ENCODE measurements around the gene SEPTIN11.
"Not testable (repeated sequence)": the region's sequence is repeated elsewhere in the genome, so short reads cannot be mapped to it uniquely, and the experiment has no call there.

The SEPTIN11 gene

GRCh38 chr4:76952071-76952470 is 2.5 kb downstream of the SEPTIN11 start:
- no peak for DNase-seq (ENCODE audit: low spot score)

DNA sequence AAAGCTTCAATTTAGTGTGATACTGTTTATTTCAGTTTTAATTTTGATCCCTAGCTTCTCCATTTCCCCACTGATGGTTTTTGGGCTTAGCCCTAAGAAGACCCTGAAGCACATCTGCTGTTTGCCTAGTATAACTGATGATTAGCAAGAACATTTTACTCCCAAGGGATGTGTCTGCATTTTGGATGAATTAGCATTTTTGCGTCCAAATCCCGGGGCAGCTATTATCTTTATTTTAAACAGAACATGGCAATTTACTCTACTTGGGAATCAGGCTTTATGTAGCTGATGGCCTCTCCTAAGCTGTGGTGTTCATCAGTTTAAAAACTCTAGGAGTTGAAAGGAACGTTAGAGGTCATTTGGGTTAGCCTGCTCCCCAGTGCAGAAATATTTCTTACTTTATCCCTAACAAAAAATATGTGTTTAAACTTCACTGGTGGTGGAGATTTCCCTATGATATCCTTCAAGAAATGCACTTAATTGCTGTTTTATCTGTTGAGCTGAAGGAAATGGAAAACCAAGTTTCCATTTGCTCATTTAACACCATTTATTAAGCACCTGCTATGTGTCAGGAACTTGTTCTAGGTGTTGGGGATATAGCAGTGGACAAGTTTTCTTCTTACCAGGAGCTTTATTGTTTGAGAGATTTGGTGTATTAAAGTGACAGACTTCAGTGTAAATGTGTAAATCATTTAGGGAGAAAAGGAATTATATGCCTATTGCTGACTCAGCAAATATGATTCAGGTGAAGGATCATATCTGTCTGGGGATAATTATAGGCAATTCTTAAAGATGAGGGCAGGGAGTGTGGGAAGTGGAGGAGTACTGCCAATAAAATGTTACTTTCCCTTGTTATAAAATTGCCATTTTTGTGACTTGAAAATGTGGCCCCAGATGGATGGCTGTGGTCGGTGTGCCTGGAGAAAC is 3.4 kb downstream of the SEPTIN11 start:
- DNase-seq (ENCODE audit: low spot score) = no peak

DNA sequence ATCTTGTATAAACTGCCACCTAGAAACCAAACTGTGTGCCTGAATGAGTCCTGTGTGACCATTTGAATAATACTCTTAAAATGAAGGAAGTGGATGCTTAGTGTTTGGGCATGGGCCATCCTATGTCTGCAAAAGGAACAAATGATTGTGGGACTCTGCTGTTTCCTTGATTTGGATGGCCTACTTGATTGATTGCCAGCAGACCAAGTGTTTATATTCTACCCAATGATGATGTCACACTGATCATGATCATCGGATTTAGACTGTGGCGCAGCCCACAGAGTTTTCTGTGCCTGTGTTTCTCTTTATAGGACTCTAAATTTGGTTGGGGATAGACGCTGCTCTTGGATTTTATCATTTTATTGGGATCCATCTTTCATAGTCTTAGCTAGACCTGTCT is 4.4 kb downstream of the SEPTIN11 start:
- DNase-seq (ENCODE audit: low spot score) = no peak

DNA sequence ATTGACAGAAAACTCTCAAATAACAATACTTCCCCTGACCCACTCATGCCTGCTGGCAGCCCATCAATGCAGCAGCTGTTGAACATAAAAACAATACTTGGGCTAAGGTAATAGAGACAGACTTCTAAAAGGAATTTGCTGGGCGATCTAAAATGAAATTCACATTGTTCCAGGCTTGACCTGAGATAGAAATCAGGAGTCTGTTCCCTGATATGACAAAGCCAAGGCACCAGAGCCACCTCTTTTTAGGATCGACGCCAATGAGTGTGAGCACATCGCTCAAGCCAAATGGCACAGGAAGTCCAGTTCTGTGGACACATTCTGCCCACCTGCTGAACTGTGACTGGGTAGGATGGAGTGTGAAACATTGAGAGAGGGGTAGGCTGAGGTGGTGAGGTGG is 4.9 kb downstream of the SEPTIN11 start:
- DNase-seq (ENCODE audit: low spot score) = no peak

DNA sequence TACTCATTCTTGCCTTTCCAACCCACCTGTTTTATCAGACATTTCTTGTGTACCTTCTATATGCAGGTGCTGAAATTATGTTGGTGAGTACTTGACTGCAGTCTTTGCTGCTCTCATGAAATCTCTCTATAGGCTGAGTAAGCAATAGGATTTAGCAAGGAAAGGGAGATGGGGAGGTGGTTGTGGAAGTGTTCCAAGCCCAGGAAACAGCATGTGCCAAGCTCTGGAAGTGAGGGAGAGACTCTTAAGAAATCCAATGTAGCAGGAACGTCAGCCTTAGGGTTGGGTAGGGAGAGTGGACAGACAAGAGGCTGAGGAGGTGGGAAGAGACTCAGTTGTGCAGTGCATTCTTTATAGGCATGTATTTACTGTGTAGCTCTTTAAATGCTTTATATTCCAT is 5.6 kb downstream of the SEPTIN11 start:
- DNase-seq (ENCODE audit: low spot score) = peak; percentile 33

GRCh38 chr4:76957004-76957738 is 7.6 kb downstream of the SEPTIN11 start:
- no peak for DNase-seq (ENCODE audit: low spot score)

GRCh38 chr4:76958891-76959290 is 9.3 kb downstream of the SEPTIN11 start:
- no peak for DNase-seq (ENCODE audit: low spot score)

- DNase-seq (ENCODE audit: low spot score) = no peak
Measured at GRCh38 chr4:76960014-76960413, 10.5 kb downstream of the SEPTIN11 start.

GRCh38 chr4:76962406-76963130 is 13.0 kb downstream of the SEPTIN11 start:
- no peak for DNase-seq (ENCODE audit: low spot score)

DNA sequence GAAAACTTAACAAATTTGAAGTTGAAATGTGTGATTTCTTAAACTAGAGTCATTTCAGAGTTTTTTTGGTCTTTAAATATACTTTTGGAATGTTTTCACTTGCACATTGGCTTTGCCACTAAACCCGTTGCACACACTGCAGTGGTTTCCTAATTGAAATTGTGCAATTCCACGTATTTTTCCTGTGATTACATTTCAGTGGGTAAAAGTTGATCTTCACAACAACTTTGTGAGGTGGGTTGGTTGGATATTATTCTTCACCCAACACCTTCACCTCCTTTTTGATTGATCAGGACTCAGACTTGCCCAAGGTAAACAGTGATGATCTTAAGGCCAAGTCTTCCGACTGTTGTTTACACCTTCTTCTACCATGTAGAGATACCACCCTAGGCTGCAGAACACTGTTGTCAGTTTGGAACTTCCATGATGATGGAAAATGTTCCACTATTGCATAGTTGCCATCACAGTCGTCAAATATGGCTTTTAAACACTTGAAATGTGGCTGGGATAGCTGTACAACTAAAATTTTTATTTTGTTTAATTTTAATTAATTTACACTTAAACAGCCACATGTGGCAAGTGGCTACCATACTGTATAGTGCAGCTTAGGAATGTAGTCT is 13.7 kb downstream of the SEPTIN11 start:
- DNase-seq (ENCODE audit: low spot score) = no peak

DNA sequence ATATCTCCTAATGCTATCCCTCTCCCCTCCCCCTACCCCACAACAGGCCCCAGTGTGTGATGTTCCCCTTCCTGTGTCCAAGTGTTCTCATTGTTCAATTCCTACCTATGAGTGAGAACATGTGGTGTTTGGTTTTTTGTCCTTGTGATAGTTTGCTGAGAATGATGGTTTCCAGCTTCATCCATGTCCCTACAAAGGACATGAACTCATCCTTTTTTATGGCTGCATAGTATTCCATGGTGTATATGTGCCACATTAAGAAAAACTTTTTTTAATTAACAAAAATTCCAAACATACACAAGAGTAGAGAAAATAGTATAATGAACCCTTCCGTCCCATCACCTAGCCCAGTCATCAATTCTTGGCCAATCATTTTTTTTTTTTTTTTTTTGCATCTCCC is 14.4 kb downstream of the SEPTIN11 start:
- DNase-seq (ENCODE audit: low spot score) = not testable (repeated sequence)

GRCh38 chr4:76964769-76965168 is 15.2 kb downstream of the SEPTIN11 start:
- DNase-seq (ENCODE audit: low spot score) = no peak

DNA sequence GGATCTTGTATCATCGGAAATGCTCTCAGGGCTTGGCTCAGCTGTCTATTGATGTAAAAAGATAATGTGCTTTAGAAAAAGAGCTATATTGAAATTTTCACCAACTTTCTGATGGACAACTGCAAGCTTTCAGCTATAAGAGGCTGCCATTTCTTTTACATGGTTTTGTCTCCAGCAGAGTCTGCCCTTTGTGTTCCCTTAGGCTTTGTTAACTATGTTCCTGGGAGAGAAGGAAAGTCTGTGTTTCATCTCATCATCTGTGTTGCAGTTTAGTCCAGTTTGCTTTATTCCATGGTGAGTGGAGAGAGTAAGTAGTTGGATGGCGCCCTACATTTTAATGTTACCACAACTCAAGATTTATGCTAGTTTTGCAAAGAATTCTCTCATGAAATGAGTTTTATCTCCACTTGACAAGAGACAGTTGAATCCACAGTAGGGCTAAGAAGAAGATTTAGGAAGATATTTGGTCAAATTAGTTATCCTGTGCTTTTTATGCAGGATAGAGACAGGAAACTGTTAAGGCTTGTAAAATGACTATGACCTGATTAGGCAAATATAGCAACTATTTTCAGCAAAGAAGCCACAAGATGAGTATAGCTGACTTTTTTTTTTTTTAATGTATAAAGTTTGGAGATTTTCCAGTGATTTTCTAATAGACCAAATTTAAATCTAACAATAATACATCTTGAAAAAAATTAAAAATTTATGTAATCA is 16.5 kb downstream of the SEPTIN11 start:
- no peak for DNase-seq (ENCODE audit: low spot score)

DNA sequence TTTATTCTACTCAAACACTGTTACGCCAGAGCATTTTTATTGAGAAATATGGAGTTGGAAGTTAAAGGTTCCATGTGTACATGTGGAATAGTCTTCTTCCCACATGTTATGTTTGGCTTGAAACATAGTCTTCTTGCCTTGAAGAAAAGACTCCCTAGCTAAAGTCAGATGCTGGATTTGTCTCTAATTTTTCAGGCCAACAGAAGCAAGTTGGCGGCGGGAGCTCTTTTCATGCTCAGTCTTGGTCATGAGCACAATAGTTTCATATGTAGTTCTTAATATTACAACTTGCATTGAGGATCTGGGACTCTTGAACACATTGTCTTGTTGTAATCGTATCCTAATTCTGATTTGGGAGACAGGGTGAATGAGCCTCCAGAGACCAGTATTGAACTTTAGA is 19.4 kb downstream of the SEPTIN11 start:
- no peak for DNase-seq (ENCODE audit: low spot score)

DNA sequence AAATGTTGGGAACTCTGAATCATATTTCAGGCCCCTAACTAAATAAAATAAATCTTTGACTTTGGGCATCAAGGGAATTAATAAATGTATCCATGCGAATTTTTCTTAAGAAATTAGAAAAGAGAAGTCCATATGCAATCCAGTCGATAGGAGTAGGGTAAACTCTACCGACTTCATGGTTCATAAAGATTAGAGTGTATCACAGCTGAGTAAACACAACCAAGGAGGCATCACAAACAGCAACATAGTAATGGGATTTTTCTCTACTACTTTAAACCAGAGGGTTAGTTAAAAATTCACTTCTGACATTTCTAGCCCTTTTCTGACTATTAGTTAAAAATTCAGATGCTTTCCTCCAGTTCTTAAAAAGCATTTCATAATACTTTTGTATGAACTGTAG is 19.9 kb downstream of the SEPTIN11 start:
- no peak for DNase-seq (ENCODE audit: low spot score)

GRCh38 chr4:76969941-76970529 is 20.5 kb downstream of the SEPTIN11 start:
- no peak for DNase-seq (ENCODE audit: low spot score)

DNA sequence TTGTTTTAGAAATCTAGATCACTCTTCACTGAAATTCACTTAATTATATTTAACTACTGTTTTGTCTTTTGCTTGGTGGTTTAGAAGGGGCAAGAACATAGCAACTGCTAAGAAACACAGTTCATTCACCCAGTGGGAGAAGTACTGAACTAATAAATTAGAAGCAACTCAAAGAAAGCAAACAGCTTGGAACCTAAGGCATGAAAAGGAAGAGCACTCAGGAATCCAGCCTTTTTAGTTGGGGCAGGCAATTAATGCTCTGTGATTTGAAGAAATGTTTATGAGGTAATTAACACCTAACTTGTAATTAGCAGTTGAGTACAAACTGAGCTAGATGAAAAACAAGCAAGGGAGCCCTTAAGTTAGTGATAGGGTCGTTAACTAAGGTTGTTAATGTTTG is 22.8 kb downstream of the SEPTIN11 start:
- DNase-seq (ENCODE audit: low spot score) = no peak

DNA sequence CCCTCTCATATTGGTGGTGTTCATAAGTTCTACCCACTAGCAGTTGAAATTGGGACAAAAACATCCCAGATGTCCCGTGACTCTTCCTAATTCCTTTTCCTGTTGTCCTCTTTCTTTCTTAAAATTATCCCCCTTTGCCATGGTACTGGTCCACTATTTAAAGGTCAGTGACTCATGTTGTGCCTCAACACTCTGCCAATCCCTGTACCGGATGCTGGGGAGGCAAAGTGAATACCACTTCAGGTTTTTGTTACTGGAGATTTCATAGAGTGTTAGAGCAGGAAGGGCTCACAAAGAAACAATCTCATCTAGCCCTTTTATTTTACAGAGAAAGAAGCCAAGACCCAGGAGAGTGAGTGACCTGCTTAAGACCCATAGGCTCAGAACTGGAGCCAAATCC is 24.6 kb downstream of the SEPTIN11 start:
- no peak for DNase-seq (ENCODE audit: low spot score)

DNA sequence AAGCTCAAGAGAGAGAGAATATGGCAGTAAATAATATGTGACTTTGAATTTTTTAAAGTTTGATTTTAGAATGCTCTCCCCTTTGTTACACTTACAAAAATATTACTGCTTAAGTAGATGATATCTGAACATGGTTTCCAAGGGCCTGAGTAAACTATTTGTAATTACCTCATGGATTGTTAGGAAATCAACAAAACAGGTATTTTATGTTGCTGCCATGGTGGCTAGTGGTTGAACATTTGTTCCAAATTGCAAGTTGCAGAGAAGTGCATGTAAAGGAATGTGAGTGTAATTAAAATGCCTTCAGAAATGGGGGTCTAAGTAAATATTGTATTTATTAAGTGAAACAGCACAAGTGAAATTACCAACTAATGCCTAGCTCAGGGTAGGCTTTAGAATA is 27.6 kb downstream of the SEPTIN11 start:
- no peak for DNase-seq (ENCODE audit: low spot score)

DNA sequence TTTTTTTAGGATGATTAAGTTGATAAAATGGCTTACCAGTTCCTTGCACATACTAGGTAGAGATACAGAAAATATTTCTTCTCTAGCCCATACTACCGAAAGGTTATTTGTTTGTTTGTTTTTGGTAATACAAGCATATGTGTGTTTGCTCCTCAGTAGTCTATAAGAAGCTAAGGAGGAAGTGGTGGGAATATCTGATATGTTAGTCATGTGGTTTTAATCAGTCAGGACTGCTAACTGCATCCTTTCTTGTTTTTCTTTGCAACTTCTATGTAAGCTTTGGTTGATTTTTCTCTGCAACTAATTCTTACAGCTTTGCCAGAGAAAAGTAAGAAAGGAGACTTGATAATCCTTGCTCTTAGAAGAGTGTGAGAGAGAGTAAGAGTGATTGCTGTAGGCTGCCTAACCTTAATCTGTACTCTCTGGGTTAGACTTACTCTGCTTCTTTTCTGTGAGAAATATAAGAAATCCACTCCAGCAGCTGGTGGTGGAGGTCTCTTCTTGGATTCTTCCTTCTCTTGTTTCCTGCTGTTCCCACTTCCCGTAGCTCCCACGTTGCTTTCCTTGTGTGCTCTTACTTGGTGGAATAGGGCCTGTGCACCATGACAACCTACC is 28.3 kb downstream of the SEPTIN11 start:
- peak; percentile 37 for DNase-seq (ENCODE audit: low spot score)

- DNase-seq (ENCODE audit: low spot score) = no peak
Measured at GRCh38 chr4:76979236-76979635, 29.7 kb downstream of the SEPTIN11 start.

All from GM03348 (cell line).